ENCODE results near the gene CCDC40. TPM values are rescaled to one million over a fixed set of nuclear protein-coding genes. Genes with fewer than 3 reads are reported as not detected.

CCDC40 gene
- total RNA-seq, 1 donor from 2014 or later = 9.5 TPM

GRCh38 chr17:80117491-80118401, 81.3 kb downstream of the CCDC40 start:
- peaks cover 11% of the 10 kb centered on the region for H3K27me3 Mint-ChIP-seq (ENCODE audit: unreplicated experiment)
- H3K4me1 Mint-ChIP-seq (ENCODE audit: unreplicated experiment) = no peaks in the 10 kb centered on the region
- H3K36me3 Mint-ChIP-seq (ENCODE audit: unreplicated experiment) = peaks cover 6% of the 10 kb centered on the region
- H3K27ac Mint-ChIP-seq (ENCODE audit: unreplicated experiment) = no peak overlapping the region
- no peak for TF ChIP-seq CTCF (IDR thresholded peaks at IDR 0.05)
- peaks cover 9% of the 10 kb centered on the region for H3K9me3 Mint-ChIP-seq (ENCODE audit: unreplicated experiment)
- DNase-seq (ENCODE audit: extremely low spot score, unreplicated experiment) = no peak
- H3K4me3 Mint-ChIP-seq (ENCODE audit: unreplicated experiment) = no peak overlapping the region

- Mint-ChIP-seq H3K4me1 (ENCODE audit: unreplicated experiment) (no peaks in the 10 kb centered on the region), H3K27me3 (ENCODE audit: unreplicated experiment) (peaks cover 11% of the 10 kb centered on the region), H3K4me3 (ENCODE audit: unreplicated experiment) (no peak overlapping the region), H3K36me3 (ENCODE audit: unreplicated experiment) (peaks cover 6% of the 10 kb centered on the region), H3K27ac (ENCODE audit: unreplicated experiment) (no peak overlapping the region), H3K9me3 (ENCODE audit: unreplicated experiment) (peaks cover 9% of the 10 kb centered on the region)
- no peak for DNase-seq (ENCODE audit: extremely low spot score, unreplicated experiment)
- no peak for TF ChIP-seq CTCF (IDR thresholded peaks at IDR 0.05)
Observed at GRCh38 chr17:80118601-80119270, 82.3 kb downstream of the CCDC40 start.

DNA sequence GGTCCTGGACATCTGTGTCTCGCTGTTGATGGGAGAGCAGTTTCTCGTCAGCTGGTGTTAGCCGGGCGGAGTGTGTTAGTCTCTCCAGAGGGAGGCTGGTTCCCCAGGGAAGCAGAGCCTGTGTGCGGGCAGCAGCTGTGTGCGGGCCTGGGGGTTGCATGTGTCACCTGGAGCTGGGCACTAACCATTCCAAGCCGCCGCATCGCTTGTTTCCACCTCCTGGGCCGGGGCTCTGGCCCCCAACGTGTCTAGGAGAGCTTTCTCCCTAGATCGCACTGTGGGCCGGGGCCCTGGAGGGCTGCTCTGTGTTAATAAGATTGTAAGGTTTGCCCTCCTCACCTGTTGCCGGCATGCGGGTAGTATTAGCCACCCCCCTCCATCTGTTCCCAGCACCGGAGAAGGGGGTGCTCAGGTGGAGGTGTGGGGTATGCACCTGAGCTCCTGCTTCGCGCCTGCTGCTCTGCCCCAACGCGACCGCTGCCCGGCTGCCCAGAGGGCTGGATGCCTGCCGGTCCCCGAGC, 82.9 kb downstream of the CCDC40 start:
- no peak for TF ChIP-seq CTCF (IDR thresholded peaks at IDR 0.05)
- no peak for DNase-seq (ENCODE audit: extremely low spot score, unreplicated experiment)
- H3K4me1 Mint-ChIP-seq (ENCODE audit: unreplicated experiment) = no peaks in the 10 kb centered on the region
- H3K4me3 Mint-ChIP-seq (ENCODE audit: unreplicated experiment) = no peak overlapping the region
- H3K27me3 Mint-ChIP-seq (ENCODE audit: unreplicated experiment) = peaks cover 11% of the 10 kb centered on the region
- H3K9me3 Mint-ChIP-seq (ENCODE audit: unreplicated experiment) = peaks cover 9% of the 10 kb centered on the region
- peaks cover 6% of the 10 kb centered on the region for H3K36me3 Mint-ChIP-seq (ENCODE audit: unreplicated experiment)
- H3K27ac Mint-ChIP-seq (ENCODE audit: unreplicated experiment) = no peak overlapping the region

DNA sequence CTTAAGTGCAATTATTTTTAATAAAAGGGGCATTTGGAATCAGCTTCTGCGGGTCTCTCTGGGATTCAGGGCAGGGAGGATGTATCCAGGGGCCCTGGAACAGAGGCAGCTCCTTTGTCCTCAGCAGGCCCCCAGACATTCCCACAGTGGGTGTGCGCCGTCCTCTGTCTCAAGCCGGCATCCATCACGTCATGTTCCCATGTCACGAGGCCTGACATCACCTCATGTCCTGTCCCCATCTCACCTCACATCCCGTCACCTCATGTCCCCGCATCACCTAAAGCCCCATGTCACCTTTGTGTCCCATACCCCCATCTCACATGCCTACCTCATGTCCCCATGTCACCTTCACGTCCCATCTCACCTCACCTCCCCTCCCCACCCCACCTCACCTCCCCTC, 83.4 kb downstream of the CCDC40 start:
- no peak for TF ChIP-seq CTCF (IDR thresholded peaks at IDR 0.05)
- Mint-ChIP-seq H3K4me1 (ENCODE audit: unreplicated experiment) (no peaks in the 10 kb centered on the region), H3K9me3 (ENCODE audit: unreplicated experiment) (peaks cover 6% of the 10 kb centered on the region), H3K27me3 (ENCODE audit: unreplicated experiment) (peaks cover 6% of the 10 kb centered on the region), H3K27ac (ENCODE audit: unreplicated experiment) (no peak overlapping the region), H3K4me3 (ENCODE audit: unreplicated experiment) (no peak overlapping the region), H3K36me3 (ENCODE audit: unreplicated experiment) (peaks cover 5% of the 10 kb centered on the region)
- no peak for DNase-seq (ENCODE audit: extremely low spot score, unreplicated experiment)

- Mint-ChIP-seq H3K36me3 (ENCODE audit: unreplicated experiment) (no peaks in the 10 kb centered on the region), H3K4me1 (ENCODE audit: unreplicated experiment) (no peaks in the 10 kb centered on the region), H3K27me3 (ENCODE audit: unreplicated experiment) (peaks cover 5% of the 10 kb centered on the region), H3K27ac (ENCODE audit: unreplicated experiment) (no peak overlapping the region), H3K4me3 (ENCODE audit: unreplicated experiment) (no peak overlapping the region), H3K9me3 (ENCODE audit: unreplicated experiment) (no peaks in the 10 kb centered on the region)
- no peak for TF ChIP-seq CTCF (IDR thresholded peaks at IDR 0.05)
- no peak for DNase-seq (ENCODE audit: extremely low spot score, unreplicated experiment)
Observed at GRCh38 chr17:80122026-80122575, 85.7 kb downstream of the CCDC40 start.
